ENCODE results near the gene CILP2.

GRCh38 chr19:19543101-19543500 lies 5.0 kb downstream of the CILP2 start:
- TF ChIP-seq POLR2A (IDR thresholded peaks at IDR 0.05; ENCODE audit: low read depth, low read length) (no peak), POLR2AphosphoS5 (IDR thresholded peaks at IDR 0.05; ENCODE audit: low read depth, low read length) (no peak), TAF1 (IDR thresholded peaks at IDR 0.05; ENCODE audit: borderline replicate concordance, low read depth, low read length) (no peak)

All from GM12892 (cell line).